ENCODE measurements around the gene AHRR. TPM values are rescaled to one million over a fixed set of nuclear protein-coding genes. Genes with fewer than 3 reads are reported as not detected.
A peak's percentile ranks its signal among the peaks of the same experiment; 100 is the strongest.

Gene AHRR
- total RNA-seq, 1 donor = 54.6 TPM

- Histone ChIP-seq H3K79me2 (ENCODE audit: insufficient read depth, low read length) (peaks cover 59% of the 10 kb centered on the region), H3K36me3 (ENCODE audit: insufficient read depth, low read length) (peaks cover 47% of the 10 kb centered on the region), H3K4me1 (ENCODE audit: insufficient read depth, low read length) (no peaks in the 10 kb centered on the region), H3K4me2 (ENCODE audit: insufficient read depth, low read length) (no peak overlapping the region), H2AFZ (ENCODE audit: low read length) (no peak overlapping the region), H3K4me3 (ENCODE audit: insufficient read depth, low read length) (no peak overlapping the region), H3K9me3 (ENCODE audit: low read depth, low read length) (no peaks in the 10 kb centered on the region), H3K27me3 (ENCODE audit: insufficient read depth, low read length) (no peaks in the 10 kb centered on the region), H4K20me1 (ENCODE audit: insufficient read depth, low read length) (no peaks in the 10 kb centered on the region), H3K27ac (ENCODE audit: low read depth, low read length) (no peak overlapping the region)
- DNase-seq (ENCODE audit: insufficient read length, low spot score, missing footprints) = peak; percentile 88
- TF ChIP-seq CTCF (IDR thresholded peaks at IDR 0.05; ENCODE audit: extremely low read depth, low read depth, low read length) = no peak
Observed at GRCh38 chr5:352639-353611, 31.4 kb downstream of the AHRR start.

- H3K4me1 ChIP-seq (ENCODE audit: insufficient read depth, low read length) = no peaks in the 10 kb centered on the region
- DNase-seq (ENCODE audit: insufficient read length, low spot score, missing footprints) = peak; percentile 69
- no peak overlapping the region for H3K4me3 ChIP-seq (ENCODE audit: insufficient read depth, low read length)
- H3K27ac ChIP-seq (ENCODE audit: low read depth, low read length) = no peak overlapping the region
- H3K79me2 ChIP-seq (ENCODE audit: insufficient read depth, low read length) = peaks cover 49% of the 10 kb centered on the region
- H3K36me3 ChIP-seq (ENCODE audit: insufficient read depth, low read length) = peaks cover 38% of the 10 kb centered on the region
- no peak overlapping the region for H3K4me2 ChIP-seq (ENCODE audit: insufficient read depth, low read length)
- H3K9me3 ChIP-seq (ENCODE audit: low read depth, low read length) = no peaks in the 10 kb centered on the region
- H3K27me3 ChIP-seq (ENCODE audit: insufficient read depth, low read length) = no peaks in the 10 kb centered on the region
- H4K20me1 ChIP-seq (ENCODE audit: insufficient read depth, low read length) = no peaks in the 10 kb centered on the region
- no peak for TF ChIP-seq CTCF (IDR thresholded peaks at IDR 0.05; ENCODE audit: extremely low read depth, low read depth, low read length)
- H2AFZ ChIP-seq (ENCODE audit: low read length) = no peak overlapping the region
Observed at GRCh38 chr5:353612-354580, 32.4 kb downstream of the AHRR start.

GRCh38 chr5:354581-355378 lies 33.3 kb downstream of the AHRR start:
- Histone ChIP-seq H3K27ac (ENCODE audit: low read depth, low read length) (no peak overlapping the region), H3K4me3 (ENCODE audit: insufficient read depth, low read length) (no peak overlapping the region), H3K9me3 (ENCODE audit: low read depth, low read length) (no peaks in the 10 kb centered on the region), H3K4me1 (ENCODE audit: insufficient read depth, low read length) (no peaks in the 10 kb centered on the region), H3K27me3 (ENCODE audit: insufficient read depth, low read length) (no peaks in the 10 kb centered on the region), H3K4me2 (ENCODE audit: insufficient read depth, low read length) (no peak overlapping the region), H3K36me3 (ENCODE audit: insufficient read depth, low read length) (peaks cover 44% of the 10 kb centered on the region), H3K79me2 (ENCODE audit: insufficient read depth, low read length) (peaks cover 49% of the 10 kb centered on the region), H2AFZ (ENCODE audit: low read length) (no peak overlapping the region), H4K20me1 (ENCODE audit: insufficient read depth, low read length) (no peaks in the 10 kb centered on the region)
- TF ChIP-seq CTCF (IDR thresholded peaks at IDR 0.05; ENCODE audit: extremely low read depth, low read depth, low read length) = no peak
- peak; percentile 65 for DNase-seq (ENCODE audit: insufficient read length, low spot score, missing footprints)

All from osteoblast (primary cell).